HepG2 (cell line): ENCODE data around the gene GJB1. TPM values are rescaled to one million over a fixed set of nuclear protein-coding genes. Genes with fewer than 3 reads are reported as not detected.

ENCODE experiments used
- EP300 ChIP-seq, 3 experiments: sonication (generic) in 1 of 3; formaldehyde crosslinking in 1 of 3; IDR thresholded peaks; 2 replicates each; pipeline versions ENCODE4 v1.5.1 to v1.6.1; 2011 to 2020; ENCODE audit warnings: low read depth in 2 of 3, low read length in 2 of 3, borderline replicate concordance in 1 of 3, improper control_type of control experiment in 1 of 3, mild to moderate bottlenecking in 1 of 3, missing genetic modification reagents in 1 of 3, moderate library complexity in 1 of 3
- HNF4G ChIP-seq, 2 experiments: sonication (generic) in 1 of 2; formaldehyde crosslinking in 1 of 2; IDR thresholded peaks; 2 replicates each; pipeline versions ENCODE4 v1.4.0 to v1.6.1; 2011 to 2020; ENCODE audit warnings: borderline replicate concordance in 2 of 2, low read depth in 2 of 2, mild to moderate bottlenecking in 2 of 2, low read length in 1 of 2, missing genetic modification reagents in 1 of 2, moderate library complexity in 1 of 2
- HOXA3 ChIP-seq: sonication (generic); formaldehyde crosslinking; IDR thresholded peaks from 2 replicates; pipeline ENCODE4 v1.5.0; 2020; ENCODE audit warnings: missing genetic modification reagents
- MED1 ChIP-seq: sonication (generic); formaldehyde crosslinking; IDR thresholded peaks from 2 replicates; pipeline ENCODE4 v1.4.0; 2020; ENCODE audit warnings: missing genetic modification reagents
- MIER3 ChIP-seq: IDR thresholded peaks from 2 replicates; pipeline ENCODE4 v1.6.1; 2016; ENCODE audit warnings: missing compliant biosample characterization, borderline replicate concordance
- NCOA2 ChIP-seq: sonication (generic); formaldehyde crosslinking; IDR thresholded peaks from 2 replicates; pipeline ENCODE4 v1.8.0; 2022; ENCODE audit warnings: inconsistent platforms
- NR2F1 ChIP-seq, 2 experiments: fragments of 450-650 bp in 1 of 2; formaldehyde crosslinking in 1 of 2; IDR thresholded peaks; 2 replicates each; pipeline versions ENCODE4 v1.5.0 to v1.6.1; 2016 to 2020; ENCODE audit warnings: mild to moderate bottlenecking in 1 of 2, missing compliant biosample characterization in 1 of 2, missing genetic modification reagents in 1 of 2, moderate library complexity in 1 of 2
- NR2F6 ChIP-seq, 2 experiments: IDR thresholded peaks; 2 replicates each; pipeline ENCODE4 v1.6.1; 2016; ENCODE audit warnings: antibody characterized with exemption in 1 of 2, mild to moderate bottlenecking in 1 of 2
- TAF15 ChIP-seq: fragments of 200-400 bp; formaldehyde crosslinking; IDR thresholded peaks from one replicate; pipeline ENCODE4 v1.6.1; 2018; ENCODE audit warnings: mild to moderate bottlenecking, low read depth, low read length; ENCODE audit not compliant: poor library complexity, severe bottlenecking
- ZNF841 ChIP-seq: sonication (generic); formaldehyde crosslinking; IDR thresholded peaks from 2 replicates; pipeline ENCODE4 v1.8.1; 2023; ENCODE audit warnings: missing genetic modification reagents, borderline replicate concordance
- polyA plus RNA-seq, 8 experiments: library from polyadenylated mRNA; depleted of rRNA in 3 of 8; stranded (reverse) in 7 of 8; unstranded in 1 of 8; fragments of >200 nt; fragmentation: Illumina TruSeq in 4 of 8; extraction: Trizol in 4 of 8; gene quantifications; 2 replicates each; pipeline versions ENCODE4 v1.2.1 to v1.2.3, GENCODE V29; 2011 to 2016; ENCODE audit warnings: low read depth in 4 of 8, missing spikeins in 1 of 8, mixed read lengths in 1 of 8; ENCODE audit not compliant: insufficient read depth in 1 of 8
- total RNA-seq, 5 experiments: library from RNA; depleted of rRNA; stranded (reverse); fragments of >200 nt; fragmentation: Illumina TruSeq; extraction: Trizol; gene quantifications; 2 replicates each; pipeline ENCODE4 v1.2.3, GENCODE V29; 2016; ENCODE audit warnings: low read depth in 1 of 5
- TF ChIP-seq, protein P1 (sequence below): sonication (generic); formaldehyde crosslinking; conservative IDR thresholded peaks from 2 replicates; pipeline ENCODE4 v1.4.0; 2020; ENCODE audit warnings: mild to moderate bottlenecking, missing genetic modification reagents, moderate library complexity
- TF ChIP-seq, protein P2 (sequence below): IDR thresholded peaks from 2 replicates; pipeline ENCODE4 v1.4.0; 2020; ENCODE audit warnings: mild to moderate bottlenecking, missing genetic modification reagents
- TF ChIP-seq, protein P3 (sequence below): sonication (generic); formaldehyde crosslinking; IDR thresholded peaks from 2 replicates; pipeline ENCODE4 v1.4.0; 2020; ENCODE audit warnings: missing genetic modification reagents, borderline replicate concordance
- TF ChIP-seq, protein P4 (sequence below): sonication (generic); formaldehyde crosslinking; IDR thresholded peaks from 2 replicates; pipeline ENCODE4 v1.4.0; 2020; ENCODE audit warnings: missing genetic modification reagents

The GJB1 gene
- total and polyA plus RNA-seq, 2 of the 13 experiments (the other 11 are each of a cell fraction or from before 2014, with no cell fraction given), result 111 to 161 TPM

DNA sequence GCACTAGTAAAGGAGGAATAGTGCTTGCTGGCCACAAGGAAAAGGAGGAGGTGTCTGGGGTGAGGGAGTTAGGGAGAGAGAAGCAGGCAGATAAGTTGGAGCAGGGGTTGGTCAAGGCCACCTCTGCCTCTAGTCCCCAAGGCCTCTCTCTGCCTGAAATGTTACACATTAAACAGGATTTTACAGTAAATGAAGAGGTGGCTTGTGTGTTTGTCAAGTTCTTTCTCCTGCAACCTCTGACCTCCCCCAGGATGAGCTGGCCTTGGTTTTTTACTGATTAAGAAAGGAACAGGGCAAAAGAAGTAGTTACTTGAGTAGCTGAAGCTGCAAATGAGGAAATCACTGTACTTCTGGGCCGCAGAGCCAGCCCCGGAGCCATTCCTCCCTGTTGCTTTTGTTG, 2.0 kb downstream of the GJB1 start (continued):
- TF ChIP-seq, protein P1, sequence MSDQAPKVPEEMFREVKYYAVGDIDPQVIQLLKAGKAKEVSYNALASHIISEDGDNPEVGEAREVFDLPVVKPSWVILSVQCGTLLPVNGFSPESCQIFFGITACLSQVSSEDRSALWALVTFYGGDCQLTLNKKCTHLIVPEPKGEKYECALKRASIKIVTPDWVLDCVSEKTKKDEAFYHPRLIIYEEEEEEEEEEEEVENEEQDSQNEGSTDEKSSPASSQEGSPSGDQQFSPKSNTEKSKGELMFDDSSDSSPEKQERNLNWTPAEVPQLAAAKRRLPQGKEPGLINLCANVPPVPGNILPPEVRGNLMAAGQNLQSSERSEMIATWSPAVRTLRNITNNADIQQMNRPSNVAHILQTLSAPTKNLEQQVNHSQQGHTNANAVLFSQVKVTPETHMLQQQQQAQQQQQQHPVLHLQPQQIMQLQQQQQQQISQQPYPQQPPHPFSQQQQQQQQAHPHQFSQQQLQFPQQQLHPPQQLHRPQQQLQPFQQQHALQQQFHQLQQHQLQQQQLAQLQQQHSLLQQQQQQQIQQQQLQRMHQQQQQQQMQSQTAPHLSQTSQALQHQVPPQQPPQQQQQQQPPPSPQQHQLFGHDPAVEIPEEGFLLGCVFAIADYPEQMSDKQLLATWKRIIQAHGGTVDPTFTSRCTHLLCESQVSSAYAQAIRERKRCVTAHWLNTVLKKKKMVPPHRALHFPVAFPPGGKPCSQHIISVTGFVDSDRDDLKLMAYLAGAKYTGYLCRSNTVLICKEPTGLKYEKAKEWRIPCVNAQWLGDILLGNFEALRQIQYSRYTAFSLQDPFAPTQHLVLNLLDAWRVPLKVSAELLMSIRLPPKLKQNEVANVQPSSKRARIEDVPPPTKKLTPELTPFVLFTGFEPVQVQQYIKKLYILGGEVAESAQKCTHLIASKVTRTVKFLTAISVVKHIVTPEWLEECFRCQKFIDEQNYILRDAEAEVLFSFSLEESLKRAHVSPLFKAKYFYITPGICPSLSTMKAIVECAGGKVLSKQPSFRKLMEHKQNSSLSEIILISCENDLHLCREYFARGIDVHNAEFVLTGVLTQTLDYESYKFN (CRISPR knock-in tag), result peak; percentile 73; the same call in 1 of the 2 replicates
- peak; percentile 70 for TF ChIP-seq NCOA2 (CRISPR knock-in tag)
- TF ChIP-seq, protein P2, sequence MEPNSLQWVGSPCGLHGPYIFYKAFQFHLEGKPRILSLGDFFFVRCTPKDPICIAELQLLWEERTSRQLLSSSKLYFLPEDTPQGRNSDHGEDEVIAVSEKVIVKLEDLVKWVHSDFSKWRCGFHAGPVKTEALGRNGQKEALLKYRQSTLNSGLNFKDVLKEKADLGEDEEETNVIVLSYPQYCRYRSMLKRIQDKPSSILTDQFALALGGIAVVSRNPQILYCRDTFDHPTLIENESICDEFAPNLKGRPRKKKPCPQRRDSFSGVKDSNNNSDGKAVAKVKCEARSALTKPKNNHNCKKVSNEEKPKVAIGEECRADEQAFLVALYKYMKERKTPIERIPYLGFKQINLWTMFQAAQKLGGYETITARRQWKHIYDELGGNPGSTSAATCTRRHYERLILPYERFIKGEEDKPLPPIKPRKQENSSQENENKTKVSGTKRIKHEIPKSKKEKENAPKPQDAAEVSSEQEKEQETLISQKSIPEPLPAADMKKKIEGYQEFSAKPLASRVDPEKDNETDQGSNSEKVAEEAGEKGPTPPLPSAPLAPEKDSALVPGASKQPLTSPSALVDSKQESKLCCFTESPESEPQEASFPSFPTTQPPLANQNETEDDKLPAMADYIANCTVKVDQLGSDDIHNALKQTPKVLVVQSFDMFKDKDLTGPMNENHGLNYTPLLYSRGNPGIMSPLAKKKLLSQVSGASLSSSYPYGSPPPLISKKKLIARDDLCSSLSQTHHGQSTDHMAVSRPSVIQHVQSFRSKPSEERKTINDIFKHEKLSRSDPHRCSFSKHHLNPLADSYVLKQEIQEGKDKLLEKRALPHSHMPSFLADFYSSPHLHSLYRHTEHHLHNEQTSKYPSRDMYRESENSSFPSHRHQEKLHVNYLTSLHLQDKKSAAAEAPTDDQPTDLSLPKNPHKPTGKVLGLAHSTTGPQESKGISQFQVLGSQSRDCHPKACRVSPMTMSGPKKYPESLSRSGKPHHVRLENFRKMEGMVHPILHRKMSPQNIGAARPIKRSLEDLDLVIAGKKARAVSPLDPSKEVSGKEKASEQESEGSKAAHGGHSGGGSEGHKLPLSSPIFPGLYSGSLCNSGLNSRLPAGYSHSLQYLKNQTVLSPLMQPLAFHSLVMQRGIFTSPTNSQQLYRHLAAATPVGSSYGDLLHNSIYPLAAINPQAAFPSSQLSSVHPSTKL (CRISPR knock-in tag), result peak; percentile 58; the same call in 1 of the 2 replicates
- TF ChIP-seq, protein P3, sequence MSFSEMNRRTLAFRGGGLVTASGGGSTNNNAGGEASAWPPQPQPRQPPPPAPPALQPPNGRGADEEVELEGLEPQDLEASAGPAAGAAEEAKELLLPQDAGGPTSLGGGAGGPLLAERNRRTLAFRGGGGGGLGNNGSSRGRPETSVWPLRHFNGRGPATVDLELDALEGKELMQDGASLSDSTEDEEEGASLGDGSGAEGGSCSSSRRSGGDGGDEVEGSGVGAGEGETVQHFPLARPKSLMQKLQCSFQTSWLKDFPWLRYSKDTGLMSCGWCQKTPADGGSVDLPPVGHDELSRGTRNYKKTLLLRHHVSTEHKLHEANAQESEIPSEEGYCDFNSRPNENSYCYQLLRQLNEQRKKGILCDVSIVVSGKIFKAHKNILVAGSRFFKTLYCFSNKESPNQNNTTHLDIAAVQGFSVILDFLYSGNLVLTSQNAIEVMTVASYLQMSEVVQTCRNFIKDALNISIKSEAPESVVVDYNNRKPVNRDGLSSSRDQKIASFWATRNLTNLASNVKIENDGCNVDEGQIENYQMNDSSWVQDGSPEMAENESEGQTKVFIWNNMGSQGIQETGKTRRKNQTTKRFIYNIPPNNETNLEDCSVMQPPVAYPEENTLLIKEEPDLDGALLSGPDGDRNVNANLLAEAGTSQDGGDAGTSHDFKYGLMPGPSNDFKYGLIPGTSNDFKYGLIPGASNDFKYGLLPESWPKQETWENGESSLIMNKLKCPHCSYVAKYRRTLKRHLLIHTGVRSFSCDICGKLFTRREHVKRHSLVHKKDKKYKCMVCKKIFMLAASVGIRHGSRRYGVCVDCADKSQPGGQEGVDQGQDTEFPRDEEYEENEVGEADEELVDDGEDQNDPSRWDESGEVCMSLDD (CRISPR knock-in tag), result no peak
- peak; percentile 73 for TF ChIP-seq MED1 (CRISPR knock-in tag)
- TF ChIP-seq MIER3, result 0 out of 2 replicates have a peak, but pooled peaks have one; percentile 23
- TF ChIP-seq HOXA3 (CRISPR knock-in tag), result 0 out of 2 replicates have a peak, but pooled peaks have one; percentile 25
- no peak for TF ChIP-seq ZNF841 (CRISPR knock-in tag)
- TF ChIP-seq, protein P4, sequence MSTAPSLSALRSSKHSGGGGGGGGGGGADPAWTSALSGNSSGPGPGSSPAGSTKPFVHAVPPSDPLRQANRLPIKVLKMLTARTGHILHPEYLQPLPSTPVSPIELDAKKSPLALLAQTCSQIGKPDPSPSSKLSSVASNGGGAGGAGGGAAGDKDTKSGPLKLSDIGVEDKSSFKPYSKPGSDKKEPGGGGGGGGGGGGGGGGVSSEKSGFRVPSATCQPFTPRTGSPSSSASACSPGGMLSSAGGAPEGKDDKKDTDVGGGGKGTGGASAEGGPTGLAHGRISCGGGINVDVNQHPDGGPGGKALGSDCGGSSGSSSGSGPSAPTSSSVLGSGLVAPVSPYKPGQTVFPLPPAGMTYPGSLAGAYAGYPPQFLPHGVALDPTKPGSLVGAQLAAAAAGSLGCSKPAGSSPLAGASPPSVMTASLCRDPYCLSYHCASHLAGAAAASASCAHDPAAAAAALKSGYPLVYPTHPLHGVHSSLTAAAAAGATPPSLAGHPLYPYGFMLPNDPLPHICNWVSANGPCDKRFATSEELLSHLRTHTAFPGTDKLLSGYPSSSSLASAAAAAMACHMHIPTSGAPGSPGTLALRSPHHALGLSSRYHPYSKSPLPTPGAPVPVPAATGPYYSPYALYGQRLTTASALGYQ (CRISPR knock-in tag), result no peak
- peak; percentile 10; the same call in 1 of the 2 replicates for TF ChIP-seq HNF4G (IDR thresholded peaks at IDR 0.05; ENCODE audit: borderline replicate concordance, low read depth, low read length)
- TF ChIP-seq HNF4G (CRISPR knock-in tag; IDR thresholded peaks at IDR 0.05; ENCODE audit: borderline replicate concordance, low read depth), result no peak
- peak; percentile 81 for TF ChIP-seq NR2F6 (IDR thresholded peaks at IDR 0.05)
- TF ChIP-seq NR2F6 (CRISPR knock-in tag; IDR thresholded peaks at IDR 0.05), result peak; percentile 70
- TF ChIP-seq EP300 (IDR thresholded peaks at IDR 0.05; ENCODE audit: low read depth in 2 of 2, low read length in 2 of 2), result peak in 1 of 2 experiments; percentile 67; a peak in 2 of 4 replicates
- no peak for TF ChIP-seq EP300 (CRISPR knock-in tag; IDR thresholded peaks at IDR 0.05; ENCODE audit: borderline replicate concordance)
- TF ChIP-seq TAF15, result no peak
- TF ChIP-seq NR2F1 (CRISPR knock-in tag; IDR thresholded peaks at IDR 0.05), result 0 out of 4 replicates have a peak, but pooled peaks of 1 of the 2 experiments have one; percentile 34
